DOHH2 (cell line): ENCODE measurements around the gene CRLF2.
"Not testable (repeated sequence)": the region's sequence is repeated elsewhere in the genome, so short reads cannot be mapped to it uniquely, and the experiment has no call there.

Experiments used
- H3F3A ChIP-seq: fragments of 200-600 bp; sonication (generic), shearing (Covaris generic); 2 replicates; pipeline ENCODE4 v1.6.0; 2016; ENCODE audit warnings: antibody characterized with exemption, mild to moderate bottlenecking; ENCODE audit not compliant: control insufficient read depth, insufficient read depth
- H3K27ac ChIP-seq: fragments of 200-600 bp; sonication (generic); 2 replicates; pipeline ENCODE4 v1.5.1; 2014; ENCODE audit warnings: low read depth, mild to moderate bottlenecking, low read length, moderate library complexity
- H3K27me3 ChIP-seq: fragments of 200-600 bp; sonication (generic); 2 replicates; pipeline ENCODE4 v1.6.1; 2014; ENCODE audit warnings: mild to moderate bottlenecking, low read length, mixed read lengths; ENCODE audit not compliant: control insufficient read depth
- H3K36me3 ChIP-seq: fragments of 200-600 bp; sonication (generic); 2 replicates; pipeline ENCODE4 v1.6.1; 2014; ENCODE audit warnings: mild to moderate bottlenecking, low read length, moderate library complexity, mixed read lengths; ENCODE audit not compliant: control insufficient read depth
- H3K4me1 ChIP-seq: fragments of 200-600 bp; sonication (generic); 2 replicates; pipeline ENCODE4 v1.6.1; 2014; ENCODE audit warnings: mild to moderate bottlenecking, low read length, mixed read lengths; ENCODE audit not compliant: control insufficient read depth
- H3K4me2 ChIP-seq: fragments of 200-600 bp; sonication (generic); 2 replicates; pipeline ENCODE4 v1.6.0; 2014; ENCODE audit warnings: mild to moderate bottlenecking, low read length, moderate library complexity
- H3K4me3 ChIP-seq: fragments of 200-600 bp; sonication (generic); 2 replicates; pipeline ENCODE4 v1.5.1; 2014; ENCODE audit warnings: mild to moderate bottlenecking, low read length, mixed read lengths
- H3K79me2 ChIP-seq: fragments of 200-600 bp; sonication (generic); 2 replicates; pipeline ENCODE4 v1.6.1; 2014; ENCODE audit warnings: mild to moderate bottlenecking, low read length, mixed read lengths; ENCODE audit not compliant: control insufficient read depth
- H3K9me2 ChIP-seq: fragments of 200-600 bp; sonication (generic); replicated peaks from 2 replicates; pipeline ENCODE4 v1.6.1; 2014; ENCODE audit warnings: mild to moderate bottlenecking, low read length, mixed read lengths; ENCODE audit not compliant: control insufficient read depth
- H3K9me3 ChIP-seq: fragments of 200-600 bp; sonication (generic); 2 replicates; pipeline ENCODE4 v1.6.1; 2014; ENCODE audit warnings: antibody characterized with exemption, low read length, mixed read lengths; ENCODE audit not compliant: control insufficient read depth, insufficient read depth
- H4K20me1 ChIP-seq: fragments of 200-600 bp; sonication (generic); 2 replicates; pipeline ENCODE4 v1.6.0; 2014; ENCODE audit warnings: low read depth, mild to moderate bottlenecking, antibody characterized with exemption, low read length, moderate library complexity; ENCODE audit not compliant: control insufficient read depth, insufficient read depth
- EZH2phosphoT487 ChIP-seq: fragments of 200-600 bp; sonication (generic); IDR thresholded peaks from 2 replicates; pipeline ENCODE4 v1.6.1; 2017; ENCODE audit warnings: borderline replicate concordance, mild to moderate bottlenecking, antibody characterized with exemption, low read length, moderate library complexity, mixed read lengths
- TF ChIP-seq, protein P1 (sequence below): fragments of 200-600 bp; sonication (generic); IDR thresholded peaks from one replicate; pipeline ENCODE4 v1.5.1; 2014; ENCODE audit warnings: antibody characterized with exemption, mild to moderate bottlenecking, low read depth, low read length; ENCODE audit not compliant: poor library complexity, severe bottlenecking

Gene CRLF2

DNA sequence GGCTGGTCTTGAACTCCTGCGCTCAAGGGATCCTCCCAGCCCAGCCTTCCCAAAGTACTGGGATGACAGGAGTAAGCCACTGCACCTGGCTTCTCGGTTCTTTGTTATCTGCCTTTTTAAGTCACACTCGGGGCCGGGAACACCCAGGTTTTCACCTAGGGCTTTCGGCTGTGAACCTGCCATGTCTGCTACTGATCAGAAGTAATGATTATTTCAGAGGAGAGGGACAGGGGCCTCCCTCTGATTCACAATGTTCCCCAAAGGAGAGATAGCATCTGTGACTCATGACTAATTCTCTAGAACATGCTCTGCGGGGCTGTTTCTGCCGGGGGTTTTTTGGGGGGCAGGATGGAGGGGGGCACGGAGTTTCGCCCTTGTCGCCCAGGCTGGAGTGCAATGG, 26.9 kb downstream of the CRLF2 start:
- Histone ChIP-seq H3K27me3 (no peaks in the 10 kb centered on the region), H3K9me2 (no peaks in the 10 kb centered on the region), H3F3A (no peaks in the 10 kb centered on the region), H3K27ac (no peak overlapping the region), H3K4me2 (no peak overlapping the region), H3K36me3 (no peaks in the 10 kb centered on the region), H3K9me3 (no peaks in the 10 kb centered on the region), H3K4me3 (no peak overlapping the region), H3K79me2 (no peaks in the 10 kb centered on the region), H4K20me1 (no peaks in the 10 kb centered on the region), H3K4me1 (no peaks in the 10 kb centered on the region)
- no peak for TF ChIP-seq EZH2phosphoT487
- TF ChIP-seq, protein P1, sequence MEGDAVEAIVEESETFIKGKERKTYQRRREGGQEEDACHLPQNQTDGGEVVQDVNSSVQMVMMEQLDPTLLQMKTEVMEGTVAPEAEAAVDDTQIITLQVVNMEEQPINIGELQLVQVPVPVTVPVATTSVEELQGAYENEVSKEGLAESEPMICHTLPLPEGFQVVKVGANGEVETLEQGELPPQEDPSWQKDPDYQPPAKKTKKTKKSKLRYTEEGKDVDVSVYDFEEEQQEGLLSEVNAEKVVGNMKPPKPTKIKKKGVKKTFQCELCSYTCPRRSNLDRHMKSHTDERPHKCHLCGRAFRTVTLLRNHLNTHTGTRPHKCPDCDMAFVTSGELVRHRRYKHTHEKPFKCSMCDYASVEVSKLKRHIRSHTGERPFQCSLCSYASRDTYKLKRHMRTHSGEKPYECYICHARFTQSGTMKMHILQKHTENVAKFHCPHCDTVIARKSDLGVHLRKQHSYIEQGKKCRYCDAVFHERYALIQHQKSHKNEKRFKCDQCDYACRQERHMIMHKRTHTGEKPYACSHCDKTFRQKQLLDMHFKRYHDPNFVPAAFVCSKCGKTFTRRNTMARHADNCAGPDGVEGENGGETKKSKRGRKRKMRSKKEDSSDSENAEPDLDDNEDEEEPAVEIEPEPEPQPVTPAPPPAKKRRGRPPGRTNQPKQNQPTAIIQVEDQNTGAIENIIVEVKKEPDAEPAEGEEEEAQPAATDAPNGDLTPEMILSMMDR = no peak

DNA sequence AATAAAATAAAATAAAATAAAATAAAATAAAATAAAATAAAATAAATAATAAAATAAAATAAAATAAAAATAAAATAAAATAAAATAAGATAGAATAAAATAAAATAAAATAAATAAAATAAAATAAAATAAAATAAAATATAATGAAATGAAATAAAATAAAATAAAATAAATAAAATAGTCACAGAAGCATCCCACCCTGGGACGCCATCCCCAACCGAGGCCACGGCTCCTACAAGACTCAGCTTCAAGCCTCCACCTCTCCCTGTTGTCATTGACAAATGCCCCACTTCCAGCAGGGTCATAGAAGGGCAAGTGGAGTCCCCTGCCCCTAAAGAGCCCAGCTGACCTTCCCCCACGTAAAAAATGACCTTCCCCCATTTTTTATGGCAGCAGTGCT, 30.2 kb downstream of the CRLF2 start:
- Histone ChIP-seq H3K79me2 (no peaks in the 10 kb centered on the region), H4K20me1 (no peaks in the 10 kb centered on the region), H3K4me3 (no peak overlapping the region), H3K4me1 (no peaks in the 10 kb centered on the region), H3F3A (no peaks in the 10 kb centered on the region), H3K4me2 (no peak overlapping the region), H3K36me3 (no peaks in the 10 kb centered on the region), H3K27ac (no peak overlapping the region), H3K9me2 (no peaks in the 10 kb centered on the region), H3K27me3 (no peaks in the 10 kb centered on the region), H3K9me3 (no peaks in the 10 kb centered on the region)
- TF ChIP-seq EZH2phosphoT487 = no peak
- TF ChIP-seq, protein P1 = no peak

DNA sequence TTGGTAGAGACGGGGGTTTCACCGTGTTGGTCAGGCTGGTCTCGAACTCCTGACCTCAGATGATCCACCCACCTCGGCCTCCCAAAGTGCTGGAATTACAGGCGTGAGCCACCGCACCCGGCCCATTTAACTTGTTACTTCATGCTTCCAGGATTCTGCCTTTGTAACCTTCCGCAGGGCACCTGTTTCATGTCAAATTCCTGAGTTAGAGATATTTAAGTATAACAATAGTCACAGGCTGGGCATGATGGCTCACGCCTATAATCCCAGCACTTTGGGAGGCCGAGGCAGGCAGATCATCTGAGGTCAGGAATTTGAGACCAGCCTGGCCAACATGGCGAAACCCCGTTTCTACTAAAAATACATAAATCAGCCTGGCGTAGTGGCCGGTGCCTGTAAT, 30.8 kb downstream of the CRLF2 start:
- H3K9me3 ChIP-seq, H3K27me3 ChIP-seq, H3K36me3 ChIP-seq, H3F3A ChIP-seq, H3K4me1 ChIP-seq, H3K4me3 ChIP-seq, H3K9me2 ChIP-seq, H3K4me2 ChIP-seq, H3K27ac ChIP-seq, H4K20me1 ChIP-seq, H3K79me2 ChIP-seq: not testable (repeated sequence)

DNA sequence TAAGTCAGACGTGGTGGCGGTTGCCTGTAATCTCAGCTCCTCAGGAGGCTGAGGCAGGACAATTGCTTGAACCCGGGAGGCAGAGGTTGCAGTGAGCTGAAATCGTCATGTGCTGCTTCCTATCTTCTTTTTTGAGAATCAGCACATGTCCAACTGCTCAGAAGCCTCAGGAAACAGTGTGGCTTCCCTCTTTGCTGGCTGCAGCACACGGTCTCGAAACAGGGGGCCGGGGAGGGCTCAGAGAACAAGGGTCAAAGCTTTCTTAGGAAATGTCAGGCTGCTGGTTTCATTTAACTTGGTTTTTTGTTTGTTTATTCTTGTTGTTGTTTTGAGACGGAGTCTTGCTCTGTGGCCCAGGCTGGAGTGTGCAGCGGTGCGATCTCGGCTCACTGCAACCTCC, 31.3 kb downstream of the CRLF2 start:
- Histone ChIP-seq H3K79me2 (no peaks in the 10 kb centered on the region), H3K4me1 (no peaks in the 10 kb centered on the region), H3K4me2 (no peak overlapping the region), H3F3A (peaks cover 4% of the 10 kb centered on the region; the same call in 1 of the 2 replicates), H3K27me3 (no peaks in the 10 kb centered on the region), H3K36me3 (no peaks in the 10 kb centered on the region), H3K4me3 (no peak overlapping the region), H3K27ac (no peak overlapping the region), H4K20me1 (no peaks in the 10 kb centered on the region), H3K9me3 (no peaks in the 10 kb centered on the region), H3K9me2 (no peaks in the 10 kb centered on the region)
- no peak for TF ChIP-seq EZH2phosphoT487
- TF ChIP-seq, protein P1 = no peak
